ENCODE results near the gene TTBK1. TPM values are rescaled to one million over a fixed set of nuclear protein-coding genes. Genes with fewer than 3 reads are reported as not detected.

TTBK1 gene
- total RNA-seq, 8 experiments from 2014 or later = 0.41 to 13.6 (median 8.4) TPM

DNA sequence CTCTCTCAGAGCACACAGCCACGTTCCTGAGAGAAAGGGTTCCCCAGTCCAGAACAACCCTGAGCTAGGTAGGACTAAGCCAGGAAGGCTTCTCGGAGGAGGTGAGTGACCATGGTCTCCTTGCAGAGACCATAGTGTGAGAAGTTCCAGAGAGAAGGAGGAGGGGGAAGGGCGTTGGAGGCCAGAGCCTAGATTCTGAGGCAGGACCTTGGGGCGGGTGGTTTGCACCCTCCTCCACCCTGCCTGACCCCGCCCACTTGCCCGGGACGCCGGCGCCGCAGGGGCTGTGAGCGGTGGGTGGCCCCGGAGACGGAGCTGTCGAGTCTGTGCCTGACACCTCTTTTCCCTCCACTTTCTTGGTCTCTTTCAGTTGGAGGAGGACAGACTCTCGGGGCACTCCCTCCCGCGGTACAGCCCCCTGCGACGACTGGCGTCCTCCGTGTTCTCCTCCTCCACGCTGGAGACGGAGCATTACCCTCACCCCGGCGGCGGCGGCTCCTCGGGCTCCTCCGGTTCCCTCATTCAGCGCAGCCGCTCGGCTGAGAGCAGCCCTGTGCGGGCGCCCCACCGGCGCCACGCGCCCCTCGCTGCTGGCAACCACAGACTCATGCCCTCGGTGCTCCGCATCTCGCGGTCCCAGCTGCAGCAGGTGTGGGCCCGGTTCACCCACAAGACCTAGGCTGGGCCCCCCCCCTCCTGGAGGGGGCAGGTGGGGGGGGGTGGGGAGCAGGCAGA, 26.2 kb downstream of the TTBK1 start:
- 28 to 50% (median 38%) methylated on average over 8 to 15 of the region's 44 CpGs; no CpG with 5 or more reads in 7 of the 10 experiments for WGBS, 10 experiments
- in situ Hi-C loops (cut with MboI; ENCODE audit: low pct_unique_long_range_greater_than_20kb in 2 of 9, low sequenced_read_pairs in 9 of 9, unreplicated experiment in 9 of 9) = loop anchor here in 3 of 9 experiments (10.0 to 25.0 kb wide), 3 partner anchors 65 to 243 kb away; partner anchors contain the start of genes ABCC10 (in 1 of the 3), LRRC73 (in 1 of the 3), POLR1C (in 1 of the 3) and YIPF3 (in 1 of the 3)
- ATAC-seq (replicated peaks in 6 of 8) = peak in 5 of 8 experiments; percentile 3 to 33 (median 17)
- Histone ChIP-seq H3K27ac (no peak overlapping the region), H3K4me1 (replicated peaks in 1 of 2) (peaks cover 3 to 27% of the 10 kb centered on the region in 2 donors), H3K4me3 (no peak overlapping the region)

DNA sequence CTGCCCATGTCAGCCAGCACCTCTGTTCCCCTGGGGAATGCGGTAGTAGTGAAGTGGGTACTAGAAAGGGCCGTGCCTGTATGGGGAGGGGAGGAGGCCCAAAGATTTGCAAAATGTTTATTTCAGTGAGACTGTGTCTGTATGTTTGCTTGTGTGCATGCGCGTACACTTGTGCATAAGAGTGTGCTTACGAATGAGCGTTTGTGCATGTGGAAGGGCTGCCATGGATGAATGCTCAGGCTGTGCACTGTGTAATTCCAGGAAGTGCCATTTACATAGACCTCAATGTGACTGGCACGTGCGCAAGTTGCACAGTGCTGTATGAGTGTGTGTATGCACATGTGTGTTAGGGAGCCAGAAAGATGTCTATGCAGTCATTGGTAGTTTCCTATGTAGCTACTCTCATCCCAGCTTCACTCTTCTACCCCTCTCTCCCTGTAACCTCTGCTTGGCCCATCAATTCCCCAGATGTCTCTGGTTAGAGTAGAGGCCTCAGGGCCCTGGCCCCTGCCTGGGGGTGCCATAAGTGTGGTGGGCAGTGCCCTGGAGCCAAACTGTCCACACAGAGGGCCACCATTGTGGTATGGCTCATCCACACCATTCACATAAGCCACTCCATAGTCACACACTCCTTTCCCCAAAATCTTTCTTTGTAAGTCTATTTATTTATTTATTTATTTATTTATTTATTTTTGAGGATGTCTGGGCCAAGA, 28.0 kb downstream of the TTBK1 start:
- peaks cover 11 to 44% of the 10 kb centered on the region in 2 donors for H3K4me1 ChIP-seq (replicated peaks in 1 of 2)
- H3K4me3 ChIP-seq = no peak overlapping the region
- in situ Hi-C loops (cut with MboI; ENCODE audit: low pct_unique_long_range_greater_than_20kb in 2 of 9, low sequenced_read_pairs in 9 of 9, unreplicated experiment in 9 of 9) = loop anchor here in 2 of 9 experiments (25.0 kb wide), 2 partner anchors 166 to 241 kb away; partner anchors contain the start of genes ABCC10 (in 1 of the 2), LRRC73 (in 1 of the 2), POLR1C (in 1 of the 2) and YIPF3 (in 1 of the 2)
- peak in 3 of 8 experiments; percentile 69 to 82 (median 74) for ATAC-seq (replicated peaks in 6 of 8)
- 0 to 97% (median 88%) methylated on average over 1 to 8 of the region's 8 CpGs; no CpG with 5 or more reads in 5 of the 10 experiments for WGBS, 10 experiments
- H3K27ac ChIP-seq = no peak overlapping the region

DNA sequence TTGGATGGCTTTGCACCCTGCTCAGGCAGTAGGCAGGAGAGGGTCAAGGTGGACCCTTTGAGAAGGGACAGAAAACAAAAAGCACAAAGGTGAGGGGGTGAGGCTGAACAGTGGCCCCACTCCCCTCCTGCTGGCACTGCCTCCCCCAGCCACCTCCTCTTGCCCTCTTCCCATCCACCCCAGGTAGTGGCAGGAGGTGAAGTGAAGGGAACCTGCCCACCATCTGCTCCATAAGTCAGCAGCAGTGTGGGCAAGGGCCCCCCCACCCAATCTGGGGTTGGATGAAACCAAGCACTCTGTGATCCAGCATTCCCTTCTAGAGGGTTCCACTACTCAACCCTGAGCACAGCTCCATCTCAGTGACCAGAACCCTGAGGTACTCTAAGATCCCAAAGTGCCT, 28.7 kb downstream of the TTBK1 start:
- peaks cover 12 to 45% of the 10 kb centered on the region in 2 donors for H3K4me1 ChIP-seq (replicated peaks in 1 of 2)
- no peak overlapping the region for H3K4me3 ChIP-seq
- in situ Hi-C loops (cut with MboI; ENCODE audit: low pct_unique_long_range_greater_than_20kb in 2 of 9, low sequenced_read_pairs in 9 of 9, unreplicated experiment in 9 of 9) = loop anchor here in 2 of 9 experiments (25.0 kb wide), 2 partner anchors 165 to 240 kb away; partner anchors contain the start of genes ABCC10 (in 1 of the 2), LRRC73 (in 1 of the 2), POLR1C (in 1 of the 2) and YIPF3 (in 1 of the 2)
- no peak overlapping the region for H3K27ac ChIP-seq
- ATAC-seq (replicated peaks in 6 of 8) = no peak

DNA sequence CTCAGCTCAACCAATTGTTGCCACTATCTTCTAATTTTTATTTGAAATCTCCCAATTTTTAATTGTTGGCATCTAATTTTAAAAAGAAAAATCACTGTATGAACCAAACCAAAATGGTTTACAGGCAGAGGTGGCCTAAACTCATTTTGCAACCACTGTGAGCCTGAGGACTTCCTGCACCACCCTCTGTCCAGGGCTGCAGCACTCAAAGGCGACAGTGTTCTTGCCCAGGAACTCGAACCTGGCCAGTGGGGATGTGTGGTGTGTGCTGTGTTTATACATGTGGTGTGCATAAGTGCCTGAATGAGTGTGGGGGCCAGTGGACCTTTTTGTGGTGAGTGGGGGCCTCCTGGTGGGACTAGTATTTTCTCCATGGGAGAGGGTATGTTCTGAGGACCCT, 30.4 kb downstream of the TTBK1 start:
- Histone ChIP-seq H3K27ac (no peak overlapping the region), H3K4me3 (no peak overlapping the region), H3K4me1 (replicated peaks in 1 of 2) (peaks cover 14 to 41% of the 10 kb centered on the region in 2 donors)
- 40 to 100% (median 78%) methylated on average over 1 to 2 of the region's 2 CpGs; no CpG with 5 or more reads in 5 of the 10 experiments for WGBS, 10 experiments
- no peak for ATAC-seq (replicated peaks in 6 of 8)
- in situ Hi-C loops (cut with MboI; ENCODE audit: low pct_unique_long_range_greater_than_20kb in 2 of 9, low sequenced_read_pairs in 9 of 9, unreplicated experiment in 9 of 9) = loop anchor here in 2 of 9 experiments (25.0 kb wide), 2 partner anchors 164 to 239 kb away; partner anchors contain the start of genes ABCC10 (in 1 of the 2), LRRC73 (in 1 of the 2), POLR1C (in 1 of the 2) and YIPF3 (in 1 of the 2)

DNA sequence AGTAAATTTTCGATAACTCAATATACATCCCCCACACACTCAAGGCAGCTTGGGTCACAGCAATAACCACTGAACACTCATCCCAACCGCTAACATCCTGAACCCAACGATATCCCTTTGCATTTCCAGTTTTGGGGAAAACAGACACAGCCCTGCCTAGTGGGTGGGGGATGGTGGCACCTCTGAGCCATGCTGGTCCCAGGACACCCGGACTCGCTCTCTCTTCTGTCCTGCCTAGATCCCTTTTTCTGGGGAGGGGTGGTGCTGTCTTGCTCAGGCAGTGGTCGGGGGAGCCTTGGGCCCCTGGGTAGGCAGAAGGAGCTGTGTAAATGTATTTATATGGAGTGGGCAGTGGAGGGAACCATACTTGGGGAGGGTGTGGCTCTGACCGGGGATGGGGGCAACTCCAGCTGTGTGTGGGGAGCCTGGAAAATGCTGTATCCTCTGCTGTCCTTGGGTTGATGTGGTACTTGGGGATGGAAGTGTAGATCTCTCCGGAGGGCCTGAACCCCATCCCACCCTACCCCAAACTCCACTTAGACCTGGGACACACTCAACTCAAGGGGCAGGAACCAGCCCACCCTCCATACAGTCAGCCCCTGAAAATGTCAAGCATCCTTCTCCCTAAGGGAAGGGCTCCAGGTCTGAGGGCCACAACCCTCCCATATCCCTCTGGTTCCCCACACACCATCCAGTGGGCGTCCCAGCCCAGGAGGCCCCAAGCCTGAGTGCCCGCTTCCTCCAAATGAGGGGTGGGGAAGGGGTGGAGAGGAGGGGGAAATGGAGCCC, 31.0 kb downstream of the TTBK1 start:
- peaks cover 16 to 44% of the 10 kb centered on the region in 2 donors for H3K4me1 ChIP-seq (replicated peaks in 1 of 2)
- no peak overlapping the region for H3K27ac ChIP-seq
- WGBS, 10 experiments = 25 to 100% (median 93%) methylated on average over 1 to 4 of the region's 10 CpGs; no CpG with 5 or more reads in 6 of the 10 experiments
- no peak overlapping the region for H3K4me3 ChIP-seq
- in situ Hi-C loops (cut with MboI; ENCODE audit: low pct_unique_long_range_greater_than_20kb in 2 of 9, low sequenced_read_pairs in 9 of 9, unreplicated experiment in 9 of 9) = loop anchor here in 2 of 9 experiments (25.0 kb wide), 2 partner anchors 163 to 238 kb away; partner anchors contain the start of genes ABCC10 (in 1 of the 2), LRRC73 (in 1 of the 2), POLR1C (in 1 of the 2) and YIPF3 (in 1 of the 2)
- ATAC-seq (replicated peaks in 6 of 8) = no peak

GRCh38 chr6:43274916-43275597, 31.8 kb downstream of the TTBK1 start:
- Histone ChIP-seq H3K27ac (no peak overlapping the region), H3K4me3 (peak overlapping the region in 2 of 5 donors; percentile 11 to 23), H3K4me1 (replicated peaks in 1 of 2) (peaks cover 16 to 39% of the 10 kb centered on the region in 2 donors)
- in situ Hi-C loops (cut with MboI; ENCODE audit: low pct_unique_long_range_greater_than_20kb in 2 of 9, low sequenced_read_pairs in 9 of 9, unreplicated experiment in 9 of 9) = loop anchor here in 2 of 9 experiments (25.0 kb wide), 2 partner anchors 162 to 237 kb away; partner anchors contain the start of genes ABCC10 (in 1 of the 2), LRRC73 (in 1 of the 2), POLR1C (in 1 of the 2) and YIPF3 (in 1 of the 2)
- WGBS, 10 experiments = 15% methylated on average over 4 of the region's 65 CpGs; no CpG with 5 or more reads in 9 of the 10 experiments
- ATAC-seq (replicated peaks in 6 of 8) = peak; percentile 5 to 56 (median 28)

DNA sequence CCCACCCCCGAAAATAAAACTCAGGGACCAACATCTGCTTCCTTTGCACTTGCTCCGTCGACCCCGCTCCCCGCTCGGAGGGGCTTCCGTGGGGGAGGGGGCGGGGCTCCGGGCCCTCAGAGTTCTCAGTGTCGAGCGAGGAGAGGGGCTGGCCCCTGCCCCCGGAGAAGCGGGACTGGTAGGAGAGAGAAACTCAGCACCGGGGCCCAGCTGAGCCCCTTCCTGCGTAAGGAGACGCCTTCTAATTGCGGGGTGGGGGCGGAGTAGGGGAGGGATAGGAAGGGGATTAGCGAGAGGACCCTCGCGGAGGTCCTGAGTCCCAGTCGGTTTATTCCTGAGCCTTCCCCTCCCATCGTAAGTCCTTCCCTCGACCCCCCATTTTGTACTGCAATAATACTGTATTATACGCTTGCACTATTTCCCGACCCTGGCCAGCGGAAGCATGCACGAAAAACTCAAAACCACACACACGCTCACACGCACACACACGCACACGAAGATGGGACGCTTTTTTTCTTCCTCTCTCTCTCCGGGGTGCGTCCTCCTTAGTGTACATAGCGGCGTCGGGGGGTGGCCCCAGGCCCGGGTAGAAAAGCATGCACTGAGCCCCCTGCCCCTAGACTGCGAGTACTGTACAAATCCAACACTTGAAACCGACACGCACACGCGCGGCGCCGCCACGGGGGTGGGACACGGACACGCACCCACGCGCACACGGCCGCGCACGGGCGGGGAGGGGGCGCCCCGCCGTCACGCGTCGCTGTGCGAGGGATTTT, 32.7 kb downstream of the TTBK1 start:
- H3K4me1 ChIP-seq (replicated peaks in 1 of 2) = peaks cover 16 to 33% of the 10 kb centered on the region in 2 donors
- H3K4me3 ChIP-seq = no peak overlapping the region
- H3K27ac ChIP-seq = no peak overlapping the region
- in situ Hi-C loops (cut with MboI; ENCODE audit: low pct_unique_long_range_greater_than_20kb in 2 of 9, low sequenced_read_pairs in 9 of 9, unreplicated experiment in 9 of 9) = no loop called here
- ATAC-seq (replicated peaks in 6 of 8) = no peak
- 0 to 75% (median 51%) methylated on average over 2 to 13 of the region's 64 CpGs; no CpG with 5 or more reads in 5 of the 10 experiments for WGBS, 10 experiments

DNA sequence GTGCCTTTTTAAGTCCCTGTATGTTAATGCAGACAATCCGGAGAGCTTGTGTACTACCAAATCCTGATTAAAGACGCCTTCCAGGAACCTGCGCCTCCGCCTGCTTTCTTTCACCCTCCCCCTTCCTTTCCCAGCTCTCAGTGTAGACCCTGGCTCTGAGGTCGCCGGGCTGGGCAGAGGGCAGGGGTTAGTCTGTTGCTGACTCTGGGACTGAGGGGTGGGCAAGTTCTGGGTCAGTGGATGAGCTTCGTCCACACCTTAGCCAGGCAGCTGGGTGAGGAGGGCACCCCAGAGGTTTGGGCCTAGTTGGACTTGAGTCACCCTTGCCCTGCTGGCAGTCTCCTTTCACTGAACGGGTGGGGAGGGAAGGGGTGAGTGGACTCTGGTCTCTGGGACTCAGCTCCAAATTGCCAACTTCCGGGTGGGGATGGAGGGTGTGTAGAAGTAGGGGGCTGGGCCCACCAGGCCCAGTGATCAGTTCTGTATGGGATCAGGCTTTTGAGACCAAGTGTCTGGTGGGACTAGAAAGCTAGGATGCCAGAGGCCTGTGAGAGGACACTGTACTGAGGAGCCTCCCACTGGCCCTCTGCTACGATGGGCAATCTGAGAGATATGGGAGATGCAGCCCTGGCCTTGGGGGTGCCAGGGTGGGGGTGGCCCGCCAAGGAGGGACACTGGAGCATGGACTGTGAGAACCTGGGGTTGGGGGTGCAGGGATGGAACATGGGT, 33.5 kb downstream of the TTBK1 start:
- no peak overlapping the region for H3K4me3 ChIP-seq
- in situ Hi-C loops (cut with MboI; ENCODE audit: low pct_unique_long_range_greater_than_20kb in 2 of 9, low sequenced_read_pairs in 9 of 9, unreplicated experiment in 9 of 9) = no loop called here
- H3K27ac ChIP-seq = no peak overlapping the region
- ATAC-seq (replicated peaks in 6 of 8) = no peak
- H3K4me1 ChIP-seq (replicated peaks in 1 of 2) = peaks cover 16 to 33% of the 10 kb centered on the region in 2 donors
- WGBS, 10 experiments = 85% methylated on average over 4 of the region's 11 CpGs; no CpG with 5 or more reads in 9 of the 10 experiments

DNA sequence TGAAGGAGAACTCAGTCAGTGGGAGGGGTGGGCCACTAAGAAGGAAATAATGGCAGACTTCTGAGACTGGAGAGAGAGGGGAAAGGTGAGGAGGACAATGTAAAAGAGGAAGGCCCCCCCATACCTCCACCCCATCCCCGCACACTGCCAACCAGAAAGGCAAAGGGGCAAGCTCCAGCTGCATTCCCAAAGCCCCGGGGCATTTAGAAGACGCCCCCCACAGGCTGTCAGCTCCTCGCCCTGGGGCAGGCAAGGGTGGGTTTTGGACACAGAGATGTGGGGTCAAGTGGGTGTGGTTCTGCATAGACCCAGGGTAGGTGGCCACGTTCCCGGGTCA, 34.0 kb downstream of the TTBK1 start:
- WGBS, 10 experiments = 100% methylated on average over 1 of the region's 6 CpGs; no CpG with 5 or more reads in 9 of the 10 experiments
- no peak for ATAC-seq (replicated peaks in 6 of 8)
- in situ Hi-C loops (cut with MboI; ENCODE audit: low pct_unique_long_range_greater_than_20kb in 2 of 9, low sequenced_read_pairs in 9 of 9, unreplicated experiment in 9 of 9) = no loop called here
- no peak overlapping the region for H3K27ac ChIP-seq
- peaks cover 16 to 33% of the 10 kb centered on the region in 2 donors for H3K4me1 ChIP-seq (replicated peaks in 1 of 2)
- no peak overlapping the region for H3K4me3 ChIP-seq

DNA sequence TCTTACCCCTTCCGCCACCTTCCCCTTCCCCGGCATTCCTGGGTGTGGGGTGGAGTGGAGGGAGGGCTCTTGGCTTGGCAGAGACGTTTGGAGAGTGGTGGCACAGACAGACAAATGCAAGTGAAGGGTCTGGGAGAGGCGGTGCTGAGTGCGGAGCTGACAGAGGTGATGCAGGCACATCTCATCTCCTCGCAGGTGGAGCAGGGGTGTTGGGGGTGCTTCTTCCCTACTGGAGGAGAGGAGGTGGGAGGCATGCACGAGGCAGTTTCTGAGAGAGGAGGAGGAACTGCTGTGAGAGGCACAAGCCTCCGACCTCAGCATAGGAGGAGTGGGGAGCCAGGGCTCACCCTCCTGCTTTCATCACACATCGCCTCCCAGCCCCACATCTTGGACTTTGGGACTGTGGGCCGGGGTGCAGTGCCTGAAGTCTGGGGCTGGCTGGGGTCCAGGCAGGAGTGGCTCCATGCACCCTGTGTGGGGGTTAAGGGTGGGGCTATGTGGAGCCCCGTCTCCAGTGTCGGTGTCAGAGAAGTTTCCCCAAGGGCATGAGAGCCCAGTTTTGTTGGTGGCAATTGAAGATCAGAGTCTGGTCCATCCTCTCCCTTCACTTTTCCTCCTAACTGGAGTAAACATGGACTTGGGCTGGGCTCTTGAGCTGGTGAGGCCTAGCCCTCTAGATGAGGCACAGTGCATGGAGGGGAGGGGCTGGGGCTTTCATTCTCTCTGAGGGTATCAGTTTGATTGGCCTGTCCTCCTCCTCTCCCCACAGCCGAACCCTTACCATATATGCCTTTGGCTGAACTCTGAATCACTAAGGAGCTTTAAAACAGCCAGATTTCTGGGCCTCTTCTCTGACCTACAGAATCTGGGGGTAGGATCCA, 34.6 kb downstream of the TTBK1 start:
- WGBS, 10 experiments = 0 to 80% (median 40%) methylated on average over 1 to 3 of the region's 13 CpGs; no CpG with 5 or more reads in 3 of the 10 experiments
- Histone ChIP-seq H3K4me1 (replicated peaks in 1 of 2) (peaks cover 16 to 33% of the 10 kb centered on the region in 2 donors), H3K4me3 (no peak overlapping the region), H3K27ac (no peak overlapping the region)
- in situ Hi-C loops (cut with MboI; ENCODE audit: low pct_unique_long_range_greater_than_20kb in 2 of 9, low sequenced_read_pairs in 9 of 9, unreplicated experiment in 9 of 9) = no loop called here
- peak; percentile 31 to 59 (median 56) for ATAC-seq (replicated peaks in 6 of 8)

All from motor neuron (in vitro differentiated cells).